CD4-positive, alpha-beta T cell treated with Interleukin-17A for 1 hour (primary cell): ENCODE results near the gene PGBD5.

ENCODE experiments used
- DNase-seq: peaks from one replicate; pipeline ENCODE4 v3.0.0-alpha.2; 2020

PGBD5 gene

DNA sequence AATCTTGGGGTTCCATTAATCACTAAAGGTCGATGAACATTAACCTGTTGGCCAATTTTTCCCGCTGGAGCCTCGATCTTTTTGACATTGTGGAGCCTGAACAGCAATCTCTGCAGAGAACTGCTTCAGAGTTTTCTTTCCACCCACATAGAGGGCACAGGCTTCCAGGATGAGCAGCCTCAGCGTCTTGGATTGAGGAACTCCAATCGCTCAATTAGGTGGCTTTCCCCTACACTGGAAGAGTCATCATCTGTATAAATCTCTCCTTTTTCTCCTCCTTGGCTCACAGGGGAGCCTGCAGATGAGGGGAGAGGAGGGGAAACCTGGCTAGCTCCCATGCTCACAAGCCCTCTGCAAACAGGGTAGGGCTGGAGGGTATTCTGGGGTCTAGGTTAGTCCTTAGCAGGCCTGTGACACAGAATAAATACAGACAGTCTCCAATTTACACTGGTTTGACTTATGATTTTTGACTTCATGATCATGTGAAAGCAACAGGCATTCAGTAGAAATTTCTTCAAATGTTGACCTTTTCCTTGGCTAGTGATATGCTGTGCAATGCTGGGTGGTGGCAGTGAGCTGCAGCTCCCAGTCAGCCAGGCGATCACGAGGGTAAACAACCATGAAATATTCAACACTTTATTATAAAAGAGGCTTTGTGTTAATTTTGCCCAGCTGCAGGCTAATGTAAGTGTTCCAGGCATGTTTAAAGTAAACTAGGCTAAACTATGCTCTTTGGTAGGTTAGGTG lies 80.8 kb downstream of the PGBD5 start:
- DNase-seq = no peak

GRCh38 chr1:230342699-230343098 lies 83.4 kb downstream of the PGBD5 start:
- no peak for DNase-seq

DNA sequence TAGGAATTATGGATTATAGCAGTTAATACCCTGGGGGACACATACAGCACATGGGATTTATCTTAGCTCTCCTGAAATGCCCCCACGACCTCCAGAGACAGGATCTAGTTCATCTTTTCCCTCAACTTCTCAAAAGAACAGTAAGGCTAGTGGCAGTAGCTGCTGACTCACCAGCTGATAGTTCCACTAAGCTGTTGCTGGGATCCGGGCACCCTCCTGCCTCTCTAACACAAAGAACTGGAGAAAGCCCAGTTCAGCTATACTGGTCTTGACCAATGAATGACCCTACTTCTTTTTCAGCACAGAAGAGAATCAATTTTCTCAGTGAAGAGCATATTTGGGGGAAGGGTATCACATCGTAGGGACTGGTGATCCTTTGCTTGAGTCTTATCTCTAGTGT lies 84.1 kb downstream of the PGBD5 start:
- no peak for DNase-seq

GRCh38 chr1:230341162-230341546 lies 85.0 kb downstream of the PGBD5 start:
- no peak for DNase-seq

DNA sequence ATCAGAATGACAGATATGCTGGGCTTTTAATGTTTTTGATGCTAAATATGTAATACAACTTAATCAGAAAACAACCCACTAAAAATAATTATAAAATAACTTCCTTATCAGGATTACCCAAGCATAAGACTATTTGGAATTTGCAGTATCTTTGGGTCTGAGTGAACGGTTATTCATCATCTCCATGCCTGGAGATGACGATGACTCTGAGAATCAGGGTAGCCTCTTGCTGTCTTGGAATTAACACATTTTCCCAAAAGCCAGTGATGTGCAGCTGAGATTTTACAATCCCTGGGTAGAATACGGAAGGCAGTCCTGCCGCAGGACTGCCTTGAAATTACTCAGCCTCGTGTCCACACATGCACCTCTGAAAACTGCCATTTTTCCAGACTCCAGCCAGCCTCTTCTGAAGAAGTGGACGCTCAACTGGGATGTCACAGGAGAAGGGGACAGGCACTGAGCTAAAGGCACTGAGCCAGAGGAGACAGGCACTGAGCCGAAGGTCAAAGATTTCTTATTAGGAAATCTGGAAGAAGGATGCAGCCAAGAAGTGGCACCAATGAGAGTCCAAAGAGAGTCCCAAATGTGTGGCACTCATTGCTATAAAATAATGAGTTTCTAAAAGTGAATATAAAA lies 85.5 kb downstream of the PGBD5 start:
- DNase-seq = no peak

GRCh38 chr1:230339033-230339432 lies 87.1 kb downstream of the PGBD5 start:
- no peak for DNase-seq

GRCh38 chr1:230337266-230337665 lies 88.9 kb downstream of the PGBD5 start:
- DNase-seq = no peak

DNA sequence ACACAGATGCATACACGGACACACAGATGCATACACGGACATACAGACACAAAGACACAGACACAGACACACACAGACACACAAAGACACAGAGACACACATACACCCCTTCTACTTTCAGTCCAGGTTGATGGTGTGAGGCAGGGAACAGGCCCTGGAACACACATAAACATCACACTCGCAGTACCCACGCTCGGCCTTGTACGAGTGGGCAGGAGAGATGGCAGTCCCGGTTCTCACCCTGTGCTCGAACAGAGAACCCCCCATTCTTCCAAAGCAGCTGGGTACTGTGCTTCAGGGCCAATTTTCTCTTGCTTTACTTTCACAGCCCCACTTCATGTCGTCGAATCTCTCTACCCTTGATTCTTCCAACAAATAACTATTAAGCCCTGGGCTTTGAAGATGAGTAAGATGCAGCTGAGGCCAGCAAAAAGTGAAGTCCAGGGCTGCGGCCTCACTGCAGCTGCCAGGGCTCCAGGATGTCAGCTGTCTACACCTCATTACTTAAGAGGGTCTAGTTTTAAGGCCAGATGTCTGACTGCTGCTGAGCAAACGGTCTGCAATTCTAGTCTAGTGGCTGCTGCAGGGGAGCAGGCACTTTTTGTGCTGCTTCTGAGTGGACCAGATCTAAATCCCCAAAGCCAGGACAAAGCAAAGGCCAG lies 90.1 kb downstream of the PGBD5 start:
- no peak for DNase-seq

DNA sequence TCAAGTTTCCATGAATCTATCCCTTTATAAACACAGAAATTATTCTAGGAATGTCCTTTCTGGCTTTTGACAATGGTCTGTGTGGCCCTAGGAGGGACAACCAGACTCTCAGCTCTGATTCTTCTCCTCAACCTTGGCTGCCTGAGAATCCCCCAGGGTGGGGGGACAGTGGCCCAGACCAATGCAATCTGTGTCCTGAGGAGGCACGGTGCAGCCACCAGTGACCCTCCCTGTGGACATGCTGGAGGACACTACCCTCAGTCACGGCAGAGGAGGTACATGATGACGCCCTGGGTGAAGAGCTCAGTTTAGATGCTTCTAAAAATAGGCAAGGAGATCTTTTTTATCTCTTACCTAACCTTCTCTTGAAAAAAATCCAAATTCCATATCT lies 91.7 kb downstream of the PGBD5 start:
- DNase-seq = no peak

GRCh38 chr1:230333590-230334446 lies 92.3 kb downstream of the PGBD5 start:
- no peak for DNase-seq

DNA sequence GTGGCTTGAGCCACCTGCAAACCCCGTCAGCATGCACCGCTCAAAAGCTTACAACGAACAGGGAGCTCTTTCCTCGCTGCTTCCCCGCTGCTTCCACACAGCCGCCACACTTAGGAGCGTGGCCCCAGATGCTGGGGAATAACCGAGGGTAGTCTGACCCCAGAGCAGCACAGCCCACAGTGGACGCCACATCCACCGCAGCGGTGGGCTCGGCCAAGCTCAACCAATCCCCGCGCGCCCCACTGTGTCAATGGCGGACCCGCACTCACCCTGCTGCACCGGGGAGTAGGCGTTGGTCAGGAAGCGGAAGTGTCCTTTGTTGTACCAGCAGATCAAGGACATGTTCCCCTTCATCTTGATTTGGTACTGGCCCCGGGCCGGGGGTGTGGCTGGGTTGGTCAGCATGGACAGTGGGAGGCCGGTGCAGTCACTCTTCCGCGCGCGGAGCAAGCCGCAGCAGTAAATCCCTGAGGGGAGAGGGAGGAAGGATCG lies 93.5 kb downstream of the PGBD5 start:
- no peak for DNase-seq

DNA sequence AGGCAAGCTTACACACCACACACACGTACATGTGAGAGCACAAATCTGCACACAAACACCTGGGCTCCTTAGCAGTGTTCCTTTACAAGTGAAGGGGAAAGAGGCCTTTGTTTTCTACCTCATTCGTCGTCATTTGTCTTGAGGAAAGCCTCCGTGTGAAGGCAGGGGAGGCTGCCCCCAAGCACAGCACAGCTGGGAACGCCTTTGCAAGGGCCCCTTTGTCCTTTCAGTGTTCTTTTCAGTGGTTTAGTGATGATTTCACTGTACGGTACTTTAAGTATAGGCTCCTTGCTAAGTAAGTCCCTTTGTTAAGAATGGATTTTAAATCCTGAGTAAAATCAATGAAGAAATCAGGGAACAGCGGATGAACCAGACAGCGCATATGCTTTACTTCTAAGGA lies 94.1 kb downstream of the PGBD5 start:
- DNase-seq = no peak

GRCh38 chr1:230330157-230330556 lies 96.0 kb downstream of the PGBD5 start:
- DNase-seq = no peak

GRCh38 chr1:230328342-230329015 lies 97.7 kb downstream of the PGBD5 start:
- no peak for DNase-seq

DNA sequence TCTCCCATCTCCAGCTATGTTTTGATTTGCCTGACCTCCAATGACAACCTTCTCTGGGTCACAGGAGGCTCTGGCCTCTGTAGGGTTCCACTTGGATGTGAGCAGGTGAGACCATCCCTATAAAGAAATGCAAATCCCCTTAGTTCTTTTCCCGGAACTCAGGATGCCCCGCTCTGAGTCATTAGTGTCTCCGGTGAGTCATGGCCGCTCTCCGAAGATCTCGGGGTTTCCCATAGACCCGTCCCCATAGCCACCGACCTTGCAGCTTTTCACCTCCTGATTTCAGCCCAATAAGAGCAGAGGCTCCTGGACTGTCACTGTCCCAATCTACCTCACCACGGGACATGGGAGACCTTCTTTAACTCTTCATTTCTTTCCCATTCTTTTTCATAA lies 98.2 kb downstream of the PGBD5 start:
- no peak for DNase-seq

DNA sequence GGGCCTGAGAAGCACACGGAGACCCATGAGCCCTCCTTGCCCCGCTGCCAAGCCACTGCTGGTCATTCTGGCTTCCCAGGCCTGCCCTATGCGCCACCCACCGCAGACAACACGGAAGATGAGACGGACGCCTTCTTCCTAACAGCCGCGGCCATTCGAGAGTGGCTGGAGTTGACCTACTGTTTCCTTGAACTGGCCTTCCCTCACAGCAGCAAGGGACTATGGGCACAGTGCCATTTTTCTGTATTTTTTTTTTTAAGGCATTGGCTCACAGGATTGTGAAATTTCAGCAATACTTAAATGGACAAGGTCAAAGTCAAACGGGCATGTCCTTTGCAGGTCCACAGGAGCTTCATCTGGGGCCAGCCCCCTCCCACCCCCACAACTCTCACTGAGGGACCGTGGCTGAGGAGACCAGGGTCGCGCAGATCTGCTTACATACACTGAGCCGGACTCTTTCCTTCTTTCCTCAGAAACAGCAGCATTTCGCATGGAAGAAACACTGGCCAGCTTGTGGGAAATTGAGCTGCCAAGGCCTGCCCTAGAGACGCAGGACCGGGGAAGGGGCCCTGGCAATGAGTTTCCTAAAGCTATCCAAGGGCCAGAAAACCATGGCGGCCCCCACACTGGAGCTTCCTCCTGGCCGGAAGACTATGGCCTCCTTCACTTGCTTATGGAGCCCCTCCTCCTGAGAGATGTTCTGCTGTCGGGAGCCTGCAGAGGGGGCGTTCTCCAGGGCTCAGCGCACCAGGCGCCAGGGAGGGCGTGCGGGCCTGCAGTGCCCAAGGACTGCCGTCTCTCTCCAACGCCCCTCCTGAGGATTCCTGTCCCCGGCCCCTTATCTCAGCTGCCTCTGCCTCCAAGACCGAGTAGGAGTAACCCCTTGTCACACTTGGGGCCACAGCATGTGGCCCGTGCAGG lies 98.9 kb downstream of the PGBD5 start:
- DNase-seq = no peak

- DNase-seq = no peak
Observed at GRCh38 chr1:230323686-230324085, 102.4 kb downstream of the PGBD5 start.

DNA sequence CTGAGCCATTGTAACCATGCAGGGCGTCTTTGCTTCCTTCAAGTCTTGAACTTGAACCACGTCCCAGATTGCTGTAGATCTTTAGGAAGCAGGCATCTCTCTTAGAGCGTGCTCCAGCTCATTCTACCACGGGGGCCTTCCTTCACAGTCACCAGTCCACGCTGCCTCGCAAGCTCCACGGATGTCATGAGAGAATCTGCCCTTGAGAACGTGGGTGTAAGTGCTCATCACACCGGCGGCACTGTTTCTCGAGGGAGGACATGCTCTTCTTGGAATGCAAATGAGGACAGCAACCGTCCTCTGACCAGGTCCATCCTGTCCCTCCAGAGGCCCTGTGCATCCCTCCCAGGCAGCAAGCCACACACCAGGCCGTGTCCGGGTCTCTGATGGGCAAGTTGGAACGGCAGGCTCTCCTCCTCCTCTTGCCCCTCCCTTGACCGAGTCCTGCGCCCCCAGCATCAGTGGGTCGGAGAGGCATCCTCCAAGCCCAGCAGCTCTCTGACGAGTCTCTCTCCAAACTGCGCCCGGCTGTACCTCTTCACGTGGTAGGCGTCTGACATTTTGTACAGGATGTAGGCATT lies 103.1 kb downstream of the PGBD5 start:
- DNase-seq = no peak

- no peak for DNase-seq
Observed at GRCh38 chr1:230322421-230322756, 103.7 kb downstream of the PGBD5 start.

DNA sequence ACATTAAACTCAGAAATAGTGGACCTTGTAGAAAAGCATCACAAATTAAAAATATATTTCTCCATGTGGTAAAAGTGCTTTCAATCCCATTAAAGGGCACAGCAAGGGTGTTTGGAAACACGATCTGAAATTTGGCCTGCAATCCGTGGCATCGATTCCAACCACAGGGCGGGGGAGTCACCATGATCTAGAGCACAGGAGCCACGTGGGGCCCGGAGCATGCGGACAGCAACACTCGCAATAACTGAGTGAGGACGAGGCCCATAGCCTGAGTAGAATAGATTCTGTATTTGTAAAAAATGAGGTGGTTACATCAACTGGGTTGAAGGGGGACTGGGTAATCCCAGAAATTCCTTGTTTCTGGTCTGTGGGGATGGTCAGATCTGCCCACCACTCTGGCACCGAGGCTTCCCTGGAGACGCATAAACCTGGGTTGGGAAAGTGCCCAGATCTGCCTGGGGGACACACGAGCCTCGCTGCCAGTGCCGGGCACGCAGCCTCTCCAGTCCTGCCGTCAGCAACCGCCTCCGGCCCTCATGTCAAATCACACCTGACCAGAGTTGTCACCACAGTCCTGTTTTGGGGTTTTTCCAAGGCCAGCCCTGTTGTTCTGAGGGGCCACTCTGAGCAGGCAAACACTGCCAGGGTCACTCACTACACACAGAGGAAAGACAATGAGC lies 104.3 kb downstream of the PGBD5 start:
- DNase-seq = no peak

DNA sequence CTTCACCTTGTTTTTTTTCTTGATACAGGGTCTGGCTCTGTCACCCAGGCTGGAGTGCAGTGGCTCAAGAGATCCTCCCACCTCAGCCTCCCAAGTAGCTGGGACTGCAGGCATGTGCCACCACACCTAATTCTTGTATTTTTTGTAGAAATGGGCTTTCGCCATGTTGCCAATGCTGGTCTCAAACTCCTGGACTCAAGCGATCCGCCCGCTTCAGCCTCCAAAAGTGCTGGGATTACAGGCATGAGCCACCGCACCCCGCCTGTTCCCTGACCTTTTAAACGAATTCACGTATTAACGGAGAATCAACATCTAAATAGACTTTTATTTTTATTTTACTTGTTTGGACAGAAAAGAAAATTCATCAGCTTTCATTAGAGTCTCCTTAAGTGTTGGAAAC lies 104.8 kb downstream of the PGBD5 start:
- DNase-seq = no peak
